Hindlimb muscle (tissue), 1 donor: ENCODE measurements around the gene LGALS1. TPM values are rescaled to one million over a fixed set of nuclear protein-coding genes. Genes with fewer than 3 reads are reported as not detected.

Experiments
- DNase-seq: peaks from one replicate; pipeline ENCODE4 v3.0.0-alpha.2; 2013
- polyA plus RNA-seq: library from polyadenylated mRNA; unstranded; fragments of 120-200 nt; gene quantifications from one replicate; pipeline ENCODE4 v1.2.1, GENCODE V29; 2013; ENCODE audit not compliant: insufficient read length

LGALS1 gene
- polyA plus RNA-seq, 1 donor: 1,276 TPM

GRCh38 chr22:37726241-37726887 is 50.9 kb downstream of the LGALS1 start:
- no peak for DNase-seq

GRCh38 chr22:37728620-37729019 is 53.2 kb downstream of the LGALS1 start:
- no peak for DNase-seq

Other genes starting within 250 kb of the LGALS1 start
- gene ELFN2, start 248.2 kb upstream of the LGALS1 start, polyA plus RNA-seq: 1.1 TPM
- 7.7 TPM for gene MFNG, start 189.3 kb upstream of the LGALS1 start, polyA plus RNA-seq
- gene CARD10, start 156.2 kb upstream of the LGALS1 start, polyA plus RNA-seq: 12.3 TPM
- 53.9 TPM for gene CDC42EP1, start 115.2 kb upstream of the LGALS1 start, polyA plus RNA-seq
- not detected for gene LGALS2, start 95.5 kb upstream of the LGALS1 start, polyA plus RNA-seq
- gene GGA1, start 66.8 kb upstream of the LGALS1 start, polyA plus RNA-seq: 47.4 TPM
- gene SH3BP1, start 36.0 kb upstream of the LGALS1 start, polyA plus RNA-seq: 7.1 TPM
- 12.6 TPM for gene PDXP, start 16.9 kb upstream of the LGALS1 start, polyA plus RNA-seq
- 15.8 TPM for gene NOL12, start 10.7 kb downstream of the LGALS1 start, polyA plus RNA-seq
- gene TRIOBP, start 21.4 kb downstream of the LGALS1 start, polyA plus RNA-seq: 52.7 TPM
- gene GCAT, start 132.3 kb downstream of the LGALS1 start, polyA plus RNA-seq: 5.6 TPM
- not detected for gene GALR3, start 147.7 kb downstream of the LGALS1 start, polyA plus RNA-seq
- gene ANKRD54, start 168.7 kb downstream of the LGALS1 start, polyA plus RNA-seq: 10.4 TPM
- 1,289 TPM for gene EIF3L, start 173.8 kb downstream of the LGALS1 start, polyA plus RNA-seq
- 50.2 TPM for gene MICALL1, start 230.7 kb downstream of the LGALS1 start, polyA plus RNA-seq